NT2/D1 (cell line): ENCODE results near the gene VIPR1.

Experiments used
- SUZ12 ChIP-seq: IDR thresholded peaks from 2 replicates; pipeline ENCODE4 v1.6.1; 2011; ENCODE audit not compliant: insufficient read length, insufficient read depth; ENCODE audit errors: extremely low read depth
- YY1 ChIP-seq: IDR thresholded peaks from 2 replicates; pipeline ENCODE4 v1.6.1; 2011; ENCODE audit not compliant: insufficient read length, insufficient read depth
- ZNF274 ChIP-seq: IDR thresholded peaks from 2 replicates; pipeline ENCODE4 v1.6.1; 2011; ENCODE audit warnings: mild to moderate bottlenecking, low read depth, low read length

GRCh38 chr3:42525736-42526345 is 23.4 kb downstream of the VIPR1 start:
- TF ChIP-seq ZNF274: no peak
- TF ChIP-seq SUZ12: no peak
- no peak for TF ChIP-seq YY1
